OCI-LY3 (cell line): ENCODE results near the gene BCL2L15.

ENCODE experiments used
- H2AFZ ChIP-seq: fragments of 200-600, 300-600 bp; shearing (Covaris generic); 2 replicates; pipeline ENCODE4 v1.6.0; 2014; ENCODE audit warnings: antibody characterized with exemption, low read depth, low read length
- H3K27ac ChIP-seq: fragments of 200-600, 300-600 bp; sonication (generic); 2 replicates; pipeline ENCODE4 v1.5.1; 2014; ENCODE audit warnings: mild to moderate bottlenecking, low read length, moderate library complexity, mixed read lengths
- H3K27me3 ChIP-seq: fragments of 200-600, 300-600 bp; sonication (generic); 2 replicates; pipeline ENCODE4 v1.6.1; 2014; ENCODE audit warnings: low read depth, low read length, mixed read lengths
- H3K36me3 ChIP-seq: fragments of 200-600, 300-600 bp; sonication (generic); replicated peaks from 2 replicates; pipeline ENCODE3; 2014; ENCODE audit warnings: low read depth, low read length, mixed read lengths
- H3K4me1 ChIP-seq: fragments of 300-600, 200-600 bp; sonication (generic); 2 replicates; pipeline ENCODE4 v1.6.1; 2014; ENCODE audit warnings: low read length, mixed read lengths
- H3K4me2 ChIP-seq: fragments of 200-600, 300-600 bp; sonication (generic); 2 replicates; pipeline ENCODE4 v1.6.1; 2014; ENCODE audit warnings: low read length, mixed read lengths
- H3K4me3 ChIP-seq: fragments of 300-600, 200-600 bp; sonication (generic); 2 replicates; pipeline ENCODE4 v1.5.1; 2014; ENCODE audit warnings: antibody characterized with exemption, mild to moderate bottlenecking, low read length, moderate library complexity
- H3K79me2 ChIP-seq: fragments of 300-600, 200-600 bp; shearing (Covaris generic); 2 replicates; pipeline ENCODE4 v1.6.1; 2014; ENCODE audit warnings: mild to moderate bottlenecking, low read length, mixed read lengths
- H3K9ac ChIP-seq: fragments of 300-600, 200-600 bp; shearing (Covaris generic); 2 replicates; pipeline ENCODE4 v1.6.0; 2014; ENCODE audit warnings: mild to moderate bottlenecking, low read length, moderate library complexity
- H3K9me3 ChIP-seq: fragments of 200-600, 300-600 bp; shearing (Covaris generic); 2 replicates; pipeline ENCODE4 v1.6.1; 2014; ENCODE audit warnings: low read length, mixed read lengths; ENCODE audit not compliant: insufficient read depth
- H4K20me1 ChIP-seq: fragments of 200-600, 300-600 bp; sonication (generic); 2 replicates; pipeline ENCODE4 v1.6.1; 2016; ENCODE audit warnings: low read length, mixed read lengths; ENCODE audit not compliant: insufficient read depth
- CTCF ChIP-seq: fragments of 200-600, 300-600 bp; sonication (generic); IDR thresholded peaks from 2 replicates; pipeline ENCODE4 v1.5.1; 2014; ENCODE audit warnings: antibody characterized with exemption, low read length, low read depth
- EZH2phosphoT487 ChIP-seq: fragments of 200-600 bp; shearing (Covaris generic); IDR thresholded peaks from 2 replicates; pipeline ENCODE4 v1.6.1; 2018; ENCODE audit warnings: antibody characterized with exemption, mixed run types, low read depth

BCL2L15 gene

GRCh38 chr1:113904674-113905434, 17.5 kb upstream of the BCL2L15 start, which contains the start of the genes AP4B1 and DCLRE1B:
Gene AP4B1 (minus strand): TSS chr1:113904799. CDS start chr1:113904717, 82 bp downstream.
Gene DCLRE1B (plus strand): TSS chr1:113905326. CDS start chr1:113905587, 261 bp downstream.
- H3K4me3 ChIP-seq = peak within 1 kb of the TSS; percentile 92
- H2AFZ ChIP-seq = peak within 1 kb of the TSS; percentile 73
- no peaks in the 10 kb centered on the region for H3K9me3 ChIP-seq
- no peaks in the 10 kb centered on the region for H3K36me3 ChIP-seq
- H3K9ac ChIP-seq = peak within 1 kb of the TSS; percentile 78
- H4K20me1 ChIP-seq = no peaks in the 10 kb centered on the region
- peak within 1 kb of the TSS; percentile 94 for H3K4me2 ChIP-seq
- no peaks in the 10 kb centered on the region for H3K27me3 ChIP-seq
- peaks cover 9% of the 10 kb centered on the region for H3K4me1 ChIP-seq
- peak within 1 kb of the TSS; percentile 72 for H3K27ac ChIP-seq
- peaks cover 35% of the 10 kb centered on the region for H3K79me2 ChIP-seq
- TF ChIP-seq EZH2phosphoT487 (no peak), CTCF (peak; percentile 54)

GRCh38 chr1:113904293-113904673, 16.9 kb upstream of the BCL2L15 start:
- no peak for TF ChIP-seq EZH2phosphoT487
- no peak for TF ChIP-seq CTCF
- Histone ChIP-seq H3K9ac (peak overlapping the region; percentile 73), H3K4me3 (peak overlapping the region; percentile 92), H3K4me2 (peak overlapping the region; percentile 94), H3K36me3 (peaks cover 2% of the 10 kb centered on the region), H3K27ac (peak overlapping the region; percentile 72), H2AFZ (peak overlapping the region; percentile 73), H3K9me3 (no peaks in the 10 kb centered on the region), H3K4me1 (peaks cover 9% of the 10 kb centered on the region), H3K79me2 (peaks cover 35% of the 10 kb centered on the region), H4K20me1 (no peaks in the 10 kb centered on the region), H3K27me3 (no peaks in the 10 kb centered on the region)

GRCh38 chr1:113903501-113904292, 16.3 kb upstream of the BCL2L15 start:
- TF ChIP-seq CTCF (no peak), EZH2phosphoT487 (no peak)
- Histone ChIP-seq H3K27me3 (no peaks in the 10 kb centered on the region), H3K79me2 (peaks cover 35% of the 10 kb centered on the region), H4K20me1 (no peaks in the 10 kb centered on the region), H3K36me3 (peaks cover 5% of the 10 kb centered on the region), H3K27ac (peak overlapping the region; percentile 72), H3K9me3 (no peaks in the 10 kb centered on the region), H3K9ac (peak overlapping the region; percentile 73), H3K4me2 (peak overlapping the region; percentile 94), H3K4me1 (peaks cover 9% of the 10 kb centered on the region), H2AFZ (peak overlapping the region; percentile 73; the same call in 1 of the 2 replicates), H3K4me3 (peak overlapping the region; percentile 92)

- Histone ChIP-seq H3K4me2 (no peak overlapping the region), H3K4me1 (peaks cover 8% of the 10 kb centered on the region), H3K4me3 (no peak overlapping the region), H3K27ac (no peak overlapping the region), H2AFZ (no peak overlapping the region), H4K20me1 (no peaks in the 10 kb centered on the region), H3K36me3 (peaks cover 14% of the 10 kb centered on the region), H3K9ac (no peak overlapping the region), H3K79me2 (peaks cover 30% of the 10 kb centered on the region), H3K9me3 (no peaks in the 10 kb centered on the region), H3K27me3 (no peaks in the 10 kb centered on the region)
- no peak for TF ChIP-seq EZH2phosphoT487
- TF ChIP-seq CTCF = no peak
Measured at GRCh38 chr1:113901191-113901590, 13.8 kb upstream of the BCL2L15 start.
